ENCODE measurements around the gene BRMS1.
A peak's percentile ranks its signal among the peaks of the same experiment; 100 is the strongest.

The BRMS1 gene

DNA sequence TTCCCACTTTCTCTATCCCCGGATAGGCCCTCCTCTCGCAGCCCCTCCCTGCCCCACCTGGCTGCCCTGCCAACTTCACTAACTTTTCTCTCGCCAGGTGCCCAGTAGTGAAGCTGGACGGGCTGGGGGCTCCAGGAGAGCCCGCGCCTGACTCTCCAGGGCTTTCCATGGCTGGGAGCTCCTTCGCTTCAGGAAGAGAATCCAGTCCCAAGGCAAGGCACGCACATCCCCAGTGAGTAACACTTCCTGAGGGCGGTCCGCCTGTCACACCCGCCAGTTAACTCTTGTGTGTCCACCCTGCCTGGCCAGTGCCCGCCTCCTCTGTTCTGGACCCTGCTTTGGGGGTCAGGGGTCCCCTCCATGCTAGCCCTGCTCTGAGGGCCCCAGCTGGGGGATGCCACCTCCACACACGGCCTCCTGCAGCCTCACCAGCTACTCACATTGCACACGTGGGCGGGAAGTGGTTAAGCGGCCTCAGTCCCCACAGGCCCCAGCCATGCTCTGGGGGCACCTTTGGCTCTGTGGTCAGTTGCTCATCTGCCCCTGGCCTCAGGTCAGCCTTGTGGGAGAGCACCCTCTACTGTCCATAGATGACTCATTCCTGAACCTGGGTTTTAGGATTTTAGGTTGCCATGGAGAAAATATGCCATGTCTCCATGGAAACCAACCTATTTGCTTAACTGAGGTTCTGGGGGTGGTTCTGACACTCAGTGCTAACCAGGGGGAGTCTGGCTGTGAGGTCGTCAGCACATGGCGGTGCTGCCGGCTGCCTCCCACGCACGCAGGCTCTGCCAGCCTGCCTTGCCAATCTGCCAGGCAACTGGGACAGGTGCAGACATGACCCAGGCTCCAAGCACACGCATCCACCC lies 8.4 kb downstream of the BRMS1 start, which contains the start of gene RIN1:
RIN1 (minus strand) TSS at position 201 of the 869 bp plus-strand sequence; CDS start at position 169, 32 bp downstream.
- DNase-seq: peak in 2 of 3 experiments; percentile 71 to 74

DNA sequence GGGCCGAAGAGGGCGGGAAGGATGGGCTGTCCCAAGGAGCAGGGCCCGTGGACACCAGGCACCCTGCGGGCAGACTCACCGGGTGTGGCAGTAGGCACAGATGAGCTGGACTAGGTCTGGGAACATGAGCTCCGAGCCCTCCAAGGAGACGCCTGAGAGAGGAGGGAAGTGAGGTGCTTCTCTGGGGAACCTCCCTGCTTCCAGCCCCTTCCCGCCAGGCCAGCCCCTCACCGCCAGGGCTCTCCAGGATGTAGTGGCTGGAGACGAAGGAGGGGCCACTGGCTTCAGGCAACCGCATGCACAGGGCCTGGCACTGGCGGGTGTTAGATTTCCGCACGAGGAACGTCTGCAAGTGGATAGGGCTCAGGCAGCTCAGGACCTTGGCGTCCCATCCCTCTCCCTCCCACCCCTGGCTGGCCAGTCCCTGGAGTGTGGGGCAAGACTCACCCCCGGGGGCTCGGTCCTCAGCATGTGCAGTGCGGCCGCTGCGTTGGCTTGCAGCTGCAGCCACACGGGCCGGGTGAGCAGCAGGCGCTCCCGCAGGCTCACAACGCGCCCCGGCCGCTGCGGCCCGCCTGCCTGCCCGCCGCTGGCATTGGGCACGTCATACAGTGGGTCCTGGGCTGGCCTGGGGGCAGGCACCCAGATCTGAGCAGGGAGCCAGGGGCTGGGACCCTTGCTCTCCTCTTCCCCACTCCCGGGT lies 9.2 kb downstream of the BRMS1 start:
- peak in 1 of 3 experiments; percentile 17 for DNase-seq

GRCh38 chr11:66334605-66335442 lies 10.1 kb downstream of the BRMS1 start:
- DNase-seq: no peak

DNA sequence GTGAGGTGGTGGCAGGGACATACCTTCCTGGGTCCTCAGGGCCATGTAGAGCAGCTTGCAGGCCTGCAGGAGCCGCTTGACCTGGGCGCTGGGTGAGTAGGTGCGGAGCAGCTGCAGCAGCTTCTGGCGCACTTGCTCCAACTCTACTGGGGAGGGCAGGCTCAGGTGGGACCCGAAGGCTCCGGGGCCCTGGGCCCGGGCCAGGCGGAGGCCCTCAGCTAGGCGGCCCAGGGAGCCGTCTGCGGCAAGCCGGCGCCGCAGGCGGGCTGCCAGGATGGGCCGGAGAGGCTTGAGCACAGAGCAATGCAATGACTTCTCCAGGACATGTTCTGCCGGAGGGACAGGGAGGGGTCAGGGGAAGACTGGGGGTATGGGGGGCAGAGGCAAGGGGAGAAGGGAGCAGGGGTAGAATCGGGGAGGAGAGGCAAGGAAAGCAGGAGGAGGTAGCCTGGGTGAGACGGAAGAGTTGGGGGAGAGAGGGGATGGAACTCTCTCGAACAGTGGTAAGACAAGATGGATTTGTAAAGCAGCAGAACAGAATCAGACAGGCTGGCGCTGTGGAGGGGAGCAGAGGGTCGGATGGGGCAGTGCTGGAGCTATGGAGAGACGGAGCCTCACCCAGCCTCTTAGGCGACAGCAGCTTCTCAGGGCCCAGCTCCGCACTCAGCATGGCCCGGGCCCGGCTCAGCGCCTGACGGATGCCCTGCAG lies 10.9 kb downstream of the BRMS1 start:
- DNase-seq: no peak

GRCh38 chr11:66333220-66333877 lies 11.6 kb downstream of the BRMS1 start:
- DNase-seq: no peak

DNA sequence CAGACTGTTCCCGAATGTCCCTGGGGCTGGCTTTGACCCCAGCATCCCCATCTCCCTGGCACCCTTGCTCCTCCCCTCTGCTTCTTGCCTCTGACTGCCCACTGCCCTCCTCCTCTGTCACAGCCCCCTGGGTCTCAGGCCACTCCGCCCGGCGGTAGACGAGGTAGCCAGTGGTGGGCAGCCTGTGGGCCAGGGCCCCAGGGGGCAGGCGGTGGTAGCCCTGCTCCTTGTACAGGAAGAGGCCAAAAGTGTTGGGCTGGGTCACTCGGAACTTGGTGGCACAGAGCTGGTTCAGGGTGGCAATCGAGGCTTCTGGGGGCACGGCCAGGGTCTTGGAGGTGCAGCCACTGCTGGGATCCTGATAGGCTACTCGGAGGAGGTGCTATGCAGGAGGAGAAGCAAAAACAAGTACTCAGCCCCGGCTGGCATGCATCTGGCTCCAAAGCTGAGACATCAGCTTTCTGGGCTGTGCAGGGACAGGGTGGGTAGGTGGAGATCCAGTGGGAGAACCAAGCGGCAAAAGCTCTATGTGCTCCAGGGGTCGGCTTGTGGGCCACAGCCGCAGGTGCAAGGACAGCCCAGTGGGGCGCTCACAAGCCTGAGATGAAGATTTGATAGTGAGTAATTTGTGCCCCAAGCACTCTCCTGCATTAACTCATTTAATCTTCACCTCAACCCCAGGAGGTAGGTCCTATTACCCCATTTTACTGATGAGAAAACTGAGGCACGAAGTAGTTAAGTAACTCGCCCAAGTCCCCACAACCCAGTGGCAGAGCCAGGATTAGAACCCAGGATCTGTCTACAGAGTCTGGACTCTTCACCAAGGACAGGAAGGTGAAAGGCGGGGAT lies 12.3 kb downstream of the BRMS1 start:
- DNase-seq: no peak

- DNase-seq: no peak
Observed at GRCh38 chr11:66331542-66332370, 13.1 kb downstream of the BRMS1 start.

- no peak for DNase-seq
Observed at GRCh38 chr11:66330931-66331330, 14.0 kb downstream of the BRMS1 start.

DNA sequence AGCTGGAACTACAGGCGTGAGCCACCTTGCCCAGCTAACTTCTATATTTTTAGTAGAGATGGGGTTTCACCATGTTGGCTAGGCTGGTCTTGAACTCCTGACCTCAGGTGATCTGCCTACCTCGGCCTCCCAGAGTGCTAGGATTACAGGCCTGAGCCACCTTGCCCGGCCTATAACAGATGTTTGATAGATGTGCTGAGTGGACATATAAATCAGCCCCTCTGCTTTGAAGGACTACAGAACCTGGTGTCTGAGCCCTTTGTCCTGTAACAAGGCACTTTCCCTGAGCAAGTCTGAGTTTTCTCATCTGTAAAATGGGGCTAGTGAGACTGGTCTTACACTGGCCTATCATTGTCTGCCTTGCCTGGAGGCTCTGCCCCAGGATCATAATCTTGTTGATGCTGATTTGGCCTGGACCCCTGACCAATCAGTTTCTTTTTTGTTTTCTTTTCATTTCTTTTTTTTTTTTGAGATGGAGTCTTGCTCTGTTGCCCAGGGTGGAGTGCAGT lies 15.7 kb downstream of the BRMS1 start:
- DNase-seq: no peak

- DNase-seq: peak; percentile 68 to 81 (median 69)
Observed at GRCh38 chr11:66328302-66329144, 16.4 kb downstream of the BRMS1 start.

DNA sequence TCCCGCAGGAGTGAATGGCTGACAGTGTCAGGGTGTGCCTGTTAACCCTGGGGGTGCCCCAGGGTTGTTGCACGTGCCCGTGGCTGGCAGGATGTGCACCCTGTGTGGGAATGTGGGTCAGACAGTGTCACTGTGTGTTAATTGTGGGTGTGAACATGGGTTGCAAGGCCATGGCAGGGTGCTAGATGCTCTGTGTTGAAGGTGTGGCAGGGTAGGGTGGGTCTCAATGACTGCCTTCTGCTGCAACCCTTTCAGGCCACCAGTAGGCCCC lies 16.9 kb downstream of the BRMS1 start:
- no peak for DNase-seq

- DNase-seq: no peak
Observed at GRCh38 chr11:66327171-66328030, 17.5 kb downstream of the BRMS1 start.

GRCh38 chr11:66326261-66327111 lies 18.4 kb downstream of the BRMS1 start:
- no peak for DNase-seq

GRCh38 chr11:66325263-66325671 lies 19.6 kb downstream of the BRMS1 start:
- DNase-seq: no peak

DNA sequence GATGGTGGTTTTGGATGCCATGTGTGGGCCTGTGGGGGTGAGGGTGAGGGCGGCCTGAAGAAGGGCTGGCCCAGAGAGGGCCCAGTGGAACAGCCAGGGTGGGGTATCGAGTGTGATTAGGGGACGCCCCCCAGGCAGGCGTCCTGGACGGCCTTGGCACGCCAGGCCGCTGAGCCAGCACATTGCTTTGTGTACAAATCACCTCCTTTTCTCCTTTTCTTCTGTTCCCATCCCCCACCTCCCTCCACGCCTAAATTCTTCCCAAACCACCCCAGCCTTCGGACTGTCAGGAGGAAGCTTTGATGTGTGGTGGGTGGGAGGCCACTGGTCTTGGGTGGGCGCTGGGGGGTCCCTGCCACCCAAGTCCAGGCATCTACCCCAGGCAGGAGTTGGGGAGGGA lies 20.2 kb downstream of the BRMS1 start:
- DNase-seq: no peak

- DNase-seq: no peak
Observed at GRCh38 chr11:66323684-66324083, 21.2 kb downstream of the BRMS1 start.
